Skeletal muscle satellite cell (primary cell): ENCODE measurements around the gene ADRA2A.

Experiments
- H3K27me3 ChIP-seq: 2 replicates; pipeline ENCODE4 v1.7.0; 2013; ENCODE audit warnings: low read length; ENCODE audit not compliant: control insufficient read depth, insufficient read depth
- H3K36me3 ChIP-seq: 2 replicates; pipeline ENCODE4 v1.7.0; 2013; ENCODE audit warnings: mild to moderate bottlenecking, control low read depth, low read length; ENCODE audit not compliant: insufficient read depth
- H3K4me1 ChIP-seq: 2 replicates; pipeline ENCODE4 v1.7.0; 2013; ENCODE audit warnings: low read length; ENCODE audit not compliant: control insufficient read depth, insufficient read depth
- H3K4me2 ChIP-seq: 2 replicates; pipeline ENCODE4 v1.7.0; 2013; ENCODE audit warnings: mild to moderate bottlenecking, low read length
- H3K4me3 ChIP-seq: 2 replicates; pipeline ENCODE4 v1.7.0; 2013; ENCODE audit warnings: low read length
- H3K9ac ChIP-seq: 2 replicates; pipeline ENCODE4 v1.7.0; 2013; ENCODE audit warnings: mild to moderate bottlenecking, low read depth, low read length, moderate library complexity
- H3K9me3 ChIP-seq: replicated peaks from 2 replicates; pipeline ENCODE4 v1.7.0; 2013; ENCODE audit warnings: mild to moderate bottlenecking, control low read depth, low read length

ADRA2A gene

DNA sequence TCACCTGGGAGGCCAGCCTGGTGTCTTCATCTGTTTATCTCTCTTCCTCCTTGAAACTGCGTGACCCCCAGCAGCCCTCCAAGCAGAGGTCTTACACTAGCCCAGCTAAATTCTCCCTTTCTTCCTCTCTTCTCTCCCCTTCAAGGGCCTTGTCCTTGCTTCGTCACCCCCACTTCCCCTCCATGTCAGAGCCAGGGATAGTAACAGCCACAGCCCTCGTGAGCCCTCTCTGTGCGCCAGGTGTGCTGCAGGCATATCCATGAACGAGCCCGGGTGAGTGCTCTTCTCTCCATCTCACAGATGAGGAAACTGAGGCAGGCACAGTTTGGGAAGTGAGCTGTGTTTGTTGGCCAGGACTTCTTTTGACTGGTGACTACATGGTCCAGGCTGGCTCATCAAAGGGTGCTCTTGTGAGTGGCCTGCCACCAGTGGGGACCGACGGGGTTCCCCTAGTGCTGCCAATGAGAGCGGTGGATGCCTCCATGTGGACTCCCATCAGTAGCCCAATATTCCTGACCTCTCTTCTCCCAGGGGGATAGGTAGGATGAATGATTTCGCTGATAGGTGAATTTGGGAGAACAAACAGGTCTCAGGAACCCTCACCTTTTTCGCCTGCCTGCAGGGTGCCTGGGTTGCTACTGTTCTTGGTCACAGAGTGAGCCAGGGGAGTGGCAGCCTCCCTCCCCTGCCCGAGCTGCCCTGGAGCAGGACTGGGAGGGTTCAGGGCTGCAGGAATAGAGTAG lies 38.1 kb downstream of the ADRA2A start:
- H3K9ac ChIP-seq, result no peak overlapping the region
- H3K9me3 ChIP-seq, result no peaks in the 10 kb centered on the region
- H3K4me1 ChIP-seq, result peaks cover 5% of the 10 kb centered on the region
- no peak overlapping the region for H3K4me3 ChIP-seq
- no peak overlapping the region for H3K4me2 ChIP-seq
- no peaks in the 10 kb centered on the region for H3K36me3 ChIP-seq
- no peaks in the 10 kb centered on the region for H3K27me3 ChIP-seq

DNA sequence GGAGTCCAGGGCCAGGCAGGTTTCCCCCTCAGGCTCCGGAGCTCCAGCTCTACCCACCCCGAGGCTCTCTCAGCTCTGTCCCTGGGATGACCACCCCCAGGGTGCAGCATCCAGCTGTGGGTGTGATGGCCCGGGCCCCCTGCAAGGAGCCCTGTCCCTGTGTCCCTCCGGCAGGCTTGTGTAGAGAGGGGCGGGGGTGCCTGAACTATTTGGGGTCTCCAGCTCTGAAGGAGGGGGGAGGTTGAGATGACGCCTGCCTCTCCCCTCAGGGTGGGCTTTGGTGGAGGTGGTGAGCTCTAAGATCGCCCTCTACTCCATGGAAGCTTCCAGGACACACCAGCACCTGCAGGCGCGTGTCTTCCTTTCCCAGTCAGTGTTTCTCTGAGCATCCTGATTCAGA lies 39.4 kb downstream of the ADRA2A start:
- Histone ChIP-seq H3K4me2 (no peak overlapping the region), H3K27me3 (no peaks in the 10 kb centered on the region), H3K9me3 (no peaks in the 10 kb centered on the region), H3K4me1 (peaks cover 5% of the 10 kb centered on the region), H3K36me3 (no peaks in the 10 kb centered on the region), H3K4me3 (no peak overlapping the region), H3K9ac (no peak overlapping the region)

DNA sequence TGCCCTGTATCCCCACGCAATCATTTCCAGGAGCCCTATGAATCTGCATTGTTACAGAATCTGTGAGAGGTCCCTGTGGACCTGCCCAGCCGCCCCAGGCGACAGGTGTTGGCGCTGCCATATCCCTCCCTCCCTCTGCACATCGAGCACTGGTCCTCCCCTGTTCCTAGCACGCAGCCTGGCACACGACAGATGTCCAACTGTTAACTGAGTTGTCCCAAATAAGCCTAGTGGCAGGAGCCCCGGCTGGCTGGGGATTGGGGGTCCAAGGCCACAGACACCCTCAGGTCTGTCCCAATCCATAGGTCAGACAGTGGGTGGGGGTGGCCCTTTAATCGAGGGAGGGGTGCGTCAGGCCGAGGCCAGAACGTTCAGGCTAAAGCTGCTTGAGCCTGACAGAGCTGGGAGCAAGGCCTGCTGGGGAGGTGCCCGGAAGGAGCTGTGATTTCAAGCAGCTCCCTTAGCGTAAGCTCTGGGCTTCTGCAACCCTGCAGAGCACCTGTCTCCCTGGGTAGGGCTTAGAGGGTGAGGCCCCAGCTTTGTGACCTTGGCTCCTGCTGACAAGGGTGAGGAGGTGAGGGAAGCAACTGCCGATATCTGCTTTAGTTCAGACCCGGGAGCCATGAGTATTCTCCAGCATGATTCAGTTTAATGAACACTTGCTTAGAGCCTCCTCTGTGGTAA lies 40.1 kb downstream of the ADRA2A start:
- Histone ChIP-seq H3K4me2 (no peak overlapping the region), H3K4me3 (no peak overlapping the region), H3K9ac (no peak overlapping the region), H3K36me3 (no peaks in the 10 kb centered on the region), H3K27me3 (peaks cover 4% of the 10 kb centered on the region), H3K9me3 (no peaks in the 10 kb centered on the region), H3K4me1 (peaks cover 5% of the 10 kb centered on the region)

- Histone ChIP-seq H3K4me2 (no peak overlapping the region), H3K9ac (no peak overlapping the region), H3K4me3 (no peak overlapping the region), H3K4me1 (peaks cover 5% of the 10 kb centered on the region), H3K36me3 (no peaks in the 10 kb centered on the region), H3K27me3 (peaks cover 6% of the 10 kb centered on the region), H3K9me3 (no peaks in the 10 kb centered on the region)
These were observed 40.9 kb downstream of the ADRA2A start for GRCh38 chr10:111117528-111118277.

- Histone ChIP-seq H3K36me3 (no peaks in the 10 kb centered on the region), H3K4me2 (no peak overlapping the region), H3K4me3 (no peak overlapping the region), H3K9me3 (no peaks in the 10 kb centered on the region), H3K27me3 (peaks cover 6% of the 10 kb centered on the region), H3K9ac (no peak overlapping the region), H3K4me1 (peaks cover 5% of the 10 kb centered on the region)
These were observed 41.9 kb downstream of the ADRA2A start for GRCh38 chr10:111118758-111119157.

- no peak overlapping the region for H3K4me3 ChIP-seq
- H3K4me1 ChIP-seq, result no peaks in the 10 kb centered on the region
- no peaks in the 10 kb centered on the region for H3K9me3 ChIP-seq
- H3K27me3 ChIP-seq, result peaks cover 6% of the 10 kb centered on the region
- no peaks in the 10 kb centered on the region for H3K36me3 ChIP-seq
- H3K9ac ChIP-seq, result no peak overlapping the region
- no peak overlapping the region for H3K4me2 ChIP-seq
These were observed 42.8 kb downstream of the ADRA2A start for GRCh38 chr10:111119637-111120036.

GRCh38 chr10:111122127-111122526 lies 45.3 kb downstream of the ADRA2A start:
- H3K4me3 ChIP-seq, result no peak overlapping the region

GRCh38 chr10:111123883-111124282 lies 47.1 kb downstream of the ADRA2A start:
- H3K9me3 ChIP-seq, result no peaks in the 10 kb centered on the region
- H3K4me2 ChIP-seq, result no peak overlapping the region
- no peak overlapping the region for H3K9ac ChIP-seq
- H3K36me3 ChIP-seq, result no peaks in the 10 kb centered on the region
- H3K4me1 ChIP-seq, result peaks cover under 1% of the 10 kb centered on the region
- H3K27me3 ChIP-seq, result peaks cover 6% of the 10 kb centered on the region
- no peak overlapping the region for H3K4me3 ChIP-seq

More at GRCh38 chr10:111122127-111122526, 45.3 kb downstream of the ADRA2A start:
- H3K9ac ChIP-seq, result no peak overlapping the region
- no peaks in the 10 kb centered on the region for H3K9me3 ChIP-seq
- H3K27me3 ChIP-seq, result peaks cover 6% of the 10 kb centered on the region
- no peaks in the 10 kb centered on the region for H3K4me1 ChIP-seq
- no peaks in the 10 kb centered on the region for H3K36me3 ChIP-seq
- no peak overlapping the region for H3K4me2 ChIP-seq

DNA sequence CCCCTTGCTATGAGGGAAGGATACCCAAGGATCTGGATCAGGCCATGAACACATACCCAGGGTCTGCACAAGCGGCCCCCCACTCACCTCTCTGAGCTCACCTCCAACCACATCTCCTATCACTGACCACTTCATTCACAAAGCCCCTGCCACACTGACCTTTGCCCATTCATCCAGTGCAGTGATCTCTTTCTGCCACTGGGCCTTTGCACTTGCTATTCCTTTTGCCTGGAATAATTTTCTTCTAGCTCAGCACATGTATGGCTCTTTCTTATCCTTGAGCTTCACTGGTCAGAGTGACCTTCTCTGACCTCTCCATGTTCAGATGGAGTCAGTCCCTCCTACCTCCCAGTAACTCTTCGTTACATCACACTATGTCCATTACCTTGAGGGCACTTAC lies 48.3 kb downstream of the ADRA2A start:
- Histone ChIP-seq H3K4me2 (no peak overlapping the region), H3K4me1 (peaks cover 6% of the 10 kb centered on the region), H3K27me3 (peaks cover 6% of the 10 kb centered on the region), H3K36me3 (no peaks in the 10 kb centered on the region), H3K4me3 (no peak overlapping the region), H3K9ac (no peak overlapping the region), H3K9me3 (no peaks in the 10 kb centered on the region)

DNA sequence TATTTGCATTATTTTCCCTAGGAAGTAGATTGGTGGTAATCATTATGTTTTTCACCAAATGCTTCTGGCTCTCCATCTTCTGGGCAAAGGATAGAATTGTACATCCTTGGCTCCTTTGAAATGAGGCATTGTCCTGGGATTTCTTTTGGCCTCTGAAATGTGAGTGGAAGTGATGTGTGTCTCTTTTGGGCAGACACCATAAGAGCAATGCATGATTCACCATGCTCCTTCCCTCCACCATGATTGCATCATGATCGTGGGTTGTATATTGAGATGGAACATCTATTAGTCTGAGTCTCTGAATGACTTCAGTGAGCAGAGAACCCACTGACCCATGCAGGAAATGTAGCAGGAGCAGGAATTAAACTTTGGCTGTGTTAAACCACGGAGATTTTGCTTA lies 49.2 kb downstream of the ADRA2A start:
- no peaks in the 10 kb centered on the region for H3K9me3 ChIP-seq
- peaks cover 6% of the 10 kb centered on the region for H3K27me3 ChIP-seq
- H3K36me3 ChIP-seq, result no peaks in the 10 kb centered on the region
- H3K4me3 ChIP-seq, result no peak overlapping the region
- peaks cover 6% of the 10 kb centered on the region for H3K4me1 ChIP-seq
- H3K9ac ChIP-seq, result no peak overlapping the region
- H3K4me2 ChIP-seq, result no peak overlapping the region

GRCh38 chr10:111127081-111127848 lies 50.4 kb downstream of the ADRA2A start:
- Histone ChIP-seq H3K36me3 (no peaks in the 10 kb centered on the region), H3K4me3 (no peak overlapping the region), H3K4me2 (no peak overlapping the region), H3K4me1 (peaks cover 6% of the 10 kb centered on the region), H3K9me3 (no peaks in the 10 kb centered on the region), H3K9ac (no peak overlapping the region), H3K27me3 (no peaks in the 10 kb centered on the region)
